Measurements from ENCODE around the gene TBC1D22A.

- TF ChIP-seq NR2C1 (IDR thresholded peaks at IDR 0.05): no peak
- no peak for TF ChIP-seq NR2C1 (tag; IDR thresholded peaks at IDR 0.05)
- TF ChIP-seq POLR2AphosphoS5 (IDR thresholded peaks at IDR 0.05; ENCODE audit: control insufficient read depth, insufficient read depth, low read depth, low read length): no peak
- no peak for TF ChIP-seq CEBPB (tag; IDR thresholded peaks at IDR 0.05)
- no peak for TF ChIP-seq CTCF (IDR thresholded peaks at IDR 0.05 in 2 of 3, conservative IDR thresholded peaks at IDR 0.05 in 1 of 3; ENCODE audit: insufficient read depth in 2 of 3, low read depth in 1 of 3, low read length in 3 of 3)
- TF ChIP-seq SREBF2 (CRISPR knock-in tag; IDR thresholded peaks at IDR 0.05): no peak
- no peak for TF ChIP-seq ARID3A (IDR thresholded peaks at IDR 0.05; ENCODE audit: borderline replicate concordance, low read depth, low read length)
- no peak for TF ChIP-seq MIER1 (IDR thresholded peaks at IDR 0.05; ENCODE audit: low read depth)
Observed at GRCh38 chr22:46775850-46776826, 13.7 kb downstream of the TBC1D22A start.

All from K562 (cell line).